ENCODE results near the gene PACSIN2.

PACSIN2 gene

GRCh38 chr22:42857845-42858481 is 157.0 kb downstream of the PACSIN2 start:
- DNase-seq (ENCODE audit: low read depth): no peak

DNA sequence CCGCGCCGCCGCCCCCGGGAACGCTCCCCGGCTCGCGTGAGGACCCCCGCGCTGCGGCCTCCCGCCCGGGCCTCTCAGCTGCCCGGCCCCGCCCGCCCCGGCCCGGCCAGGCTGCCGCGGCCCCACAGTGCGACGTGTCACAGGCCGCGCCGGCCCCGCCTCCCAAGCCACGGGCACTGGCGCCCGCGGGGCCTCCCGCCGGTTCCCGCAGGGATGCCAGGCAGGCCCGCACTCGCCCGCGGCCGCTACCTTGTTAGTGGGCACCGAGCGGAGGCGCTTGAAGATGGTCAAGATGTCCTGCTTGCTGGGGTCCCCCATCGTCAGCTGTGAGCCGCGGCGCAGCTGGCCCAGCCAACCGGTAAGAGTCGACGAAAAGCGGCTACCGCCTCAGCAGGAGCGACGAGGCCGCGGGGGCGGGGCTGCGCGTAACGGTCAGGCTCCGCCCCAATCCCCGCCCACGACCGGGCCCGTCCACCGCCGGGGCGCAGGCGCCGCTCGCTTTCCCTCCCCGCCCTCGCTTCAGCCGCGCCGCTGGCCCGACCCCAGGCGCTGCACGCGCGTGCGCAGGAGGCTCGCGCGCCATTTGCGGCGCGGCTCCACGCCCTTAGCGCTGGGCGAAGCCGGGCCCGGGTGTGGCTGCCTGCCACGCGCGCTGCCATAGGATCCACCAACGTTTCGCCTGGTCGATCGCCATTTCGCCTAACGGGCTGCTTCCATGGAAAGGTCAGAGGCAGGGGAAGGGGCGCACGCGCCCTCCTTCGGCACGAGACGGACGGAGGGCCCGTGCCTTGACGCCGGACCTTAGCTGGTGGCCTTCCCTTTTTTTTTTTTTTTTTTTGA is 157.9 kb downstream of the PACSIN2 start, which contains the start of gene ARFGAP3:
Gene ARFGAP3, minus strand, starts transcription at position 409 of the 840 bp plus-strand sequence. Its CDS starts 91 bp downstream, at position 318.
- DNase-seq (ENCODE audit: low read depth): peak; percentile 92

DNA sequence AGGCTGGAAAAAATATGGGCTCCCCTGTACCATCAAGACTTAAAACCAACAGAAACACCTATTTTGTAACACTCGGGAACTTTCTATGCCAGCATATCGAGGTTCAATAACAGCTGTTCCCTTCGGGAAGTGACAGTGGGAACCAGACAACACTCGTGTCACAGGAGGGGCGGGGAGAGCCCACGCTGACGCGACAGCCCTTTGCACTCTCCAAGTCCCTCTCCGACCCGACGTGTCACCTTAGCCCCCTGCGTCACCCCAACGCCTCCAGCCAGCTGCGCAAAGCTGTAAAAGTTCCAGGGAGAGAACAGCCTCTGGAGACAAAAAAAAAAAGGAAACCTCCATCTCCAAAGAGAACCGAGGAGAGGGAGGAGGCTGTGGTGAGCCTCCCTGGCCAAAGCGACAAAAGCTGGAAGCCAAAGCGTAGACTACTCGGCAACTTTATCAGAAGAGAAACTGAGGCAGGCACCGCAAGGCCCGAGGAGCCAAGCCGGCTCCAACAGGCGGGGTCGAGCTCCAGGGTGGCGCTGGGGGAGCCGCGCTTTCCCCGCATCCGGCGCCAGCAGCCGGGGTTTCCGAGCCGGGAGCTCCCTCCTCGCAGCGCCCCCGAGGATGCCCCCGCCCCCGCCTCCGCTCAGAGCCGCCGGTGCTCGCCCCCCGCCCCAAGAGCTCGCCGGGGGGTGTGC is 158.6 kb downstream of the PACSIN2 start:
- peak; percentile 26 for DNase-seq (ENCODE audit: low read depth)

DNA sequence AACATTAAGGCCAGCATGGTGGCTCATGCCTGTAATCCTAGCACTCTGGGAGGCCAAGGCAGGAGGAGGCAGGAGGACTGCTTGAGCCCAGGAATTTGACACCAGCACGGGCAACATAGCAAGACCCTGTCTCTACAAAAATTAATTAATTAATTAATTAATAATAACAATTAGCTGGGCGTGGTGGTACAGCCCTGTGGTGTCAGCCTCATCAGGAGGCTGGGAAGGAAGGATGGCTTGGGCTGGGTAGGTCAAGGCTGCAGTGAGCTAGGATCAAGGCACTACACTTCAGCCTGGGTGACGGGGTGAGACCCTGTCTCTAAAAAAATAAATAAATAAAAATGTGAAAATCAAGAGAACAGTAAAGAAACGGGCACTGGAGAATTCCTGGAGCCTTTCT is 159.2 kb downstream of the PACSIN2 start:
- DNase-seq (ENCODE audit: low read depth): no peak

DNA sequence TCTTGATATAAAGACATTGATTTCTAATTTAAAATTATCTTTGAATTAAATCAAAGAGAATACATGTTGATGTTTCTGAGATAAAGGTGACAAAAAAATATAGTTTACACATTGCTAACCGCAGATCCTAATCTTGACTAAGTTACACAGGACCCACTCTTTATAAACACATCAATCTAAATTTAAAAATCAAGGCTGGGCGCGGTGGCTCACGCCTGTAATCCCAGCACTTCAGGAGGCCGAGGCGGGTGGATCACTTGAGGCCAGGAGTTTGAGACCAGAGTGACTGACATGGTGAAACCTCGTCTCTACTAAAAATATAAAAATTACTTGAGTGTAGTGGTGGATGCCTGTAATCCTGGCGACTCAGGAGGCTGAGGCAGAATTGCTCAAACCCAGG is 159.7 kb downstream of the PACSIN2 start:
- no peak for DNase-seq (ENCODE audit: low read depth)

DNA sequence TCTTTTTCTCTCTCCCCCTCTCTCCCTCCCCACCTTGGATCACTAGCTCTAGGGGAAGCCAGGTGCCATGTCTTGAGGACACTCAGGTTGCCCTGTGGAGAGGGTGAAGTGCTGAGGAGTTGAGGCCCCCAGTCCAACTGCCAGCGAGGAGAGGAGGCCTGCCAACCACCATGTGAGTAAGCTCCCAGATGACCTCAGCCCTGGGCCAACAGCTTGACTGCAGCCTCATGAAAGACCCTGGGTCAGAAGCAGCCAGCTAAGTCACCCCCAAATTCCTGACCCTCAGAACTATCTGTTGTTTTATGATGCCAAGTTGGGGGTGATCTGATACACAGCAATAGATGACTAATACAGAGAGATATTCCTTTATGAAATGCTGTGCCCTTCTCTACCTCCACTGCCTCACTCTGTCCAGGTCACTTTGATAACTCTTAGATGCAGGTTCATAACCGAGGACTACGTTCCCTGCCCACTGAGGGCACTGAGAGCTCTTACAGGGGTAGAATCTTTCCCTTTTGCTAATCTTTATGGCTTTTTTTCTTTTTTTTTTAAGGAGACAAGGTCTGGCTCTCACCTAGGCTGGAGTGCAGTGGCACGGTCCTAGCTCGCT is 165.9 kb downstream of the PACSIN2 start:
- no peak for DNase-seq (ENCODE audit: low read depth)

GRCh38 chr22:42847110-42847509 is 167.8 kb downstream of the PACSIN2 start:
- no peak for DNase-seq (ENCODE audit: low read depth)

DNA sequence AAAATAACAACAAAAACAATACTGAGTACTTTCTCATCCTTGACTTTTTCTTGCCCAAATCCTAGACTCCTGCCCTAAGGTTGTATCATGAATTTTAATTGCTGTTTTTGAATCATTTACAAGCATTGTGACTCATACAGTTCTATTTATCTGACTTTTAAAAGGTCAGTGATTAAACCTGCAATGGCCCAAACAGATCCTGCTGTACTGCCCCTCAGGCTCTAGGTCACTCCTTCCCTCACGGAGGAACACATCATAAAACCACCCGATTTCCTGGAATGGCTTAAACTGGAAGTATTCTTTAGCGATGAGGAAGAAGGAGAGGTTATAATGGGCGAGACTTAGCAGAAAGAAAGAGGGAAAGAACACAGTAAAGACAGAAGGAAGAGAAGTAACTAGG is 170.2 kb downstream of the PACSIN2 start:
- peak; percentile 36 for DNase-seq (ENCODE audit: low read depth)

- DNase-seq (ENCODE audit: low read depth): no peak
These were observed 172.1 kb downstream of the PACSIN2 start for GRCh38 chr22:42842658-42843370.

- no peak for DNase-seq (ENCODE audit: low read depth)
These were observed 173.5 kb downstream of the PACSIN2 start for GRCh38 chr22:42841444-42841843.

DNA sequence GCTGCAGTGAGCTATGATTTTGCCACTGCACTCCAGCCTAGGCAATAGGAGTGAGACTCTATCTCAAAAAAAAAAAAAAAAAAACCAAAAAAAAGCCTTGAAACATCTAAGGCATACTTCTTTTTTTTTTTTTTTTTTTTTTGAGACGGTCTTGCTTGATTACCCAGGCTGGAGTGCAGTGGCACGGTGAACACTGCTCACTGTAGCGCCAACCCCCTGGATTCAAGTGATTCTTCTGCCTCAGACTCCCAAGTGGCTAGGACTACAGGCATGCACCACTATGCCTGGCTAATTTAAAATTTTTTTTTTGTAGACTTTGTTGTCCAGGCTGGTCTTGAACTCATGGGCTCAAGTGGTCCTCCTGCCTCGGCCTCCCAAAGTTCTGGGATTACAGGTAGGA is 177.4 kb downstream of the PACSIN2 start:
- no peak for DNase-seq (ENCODE audit: low read depth)

DNA sequence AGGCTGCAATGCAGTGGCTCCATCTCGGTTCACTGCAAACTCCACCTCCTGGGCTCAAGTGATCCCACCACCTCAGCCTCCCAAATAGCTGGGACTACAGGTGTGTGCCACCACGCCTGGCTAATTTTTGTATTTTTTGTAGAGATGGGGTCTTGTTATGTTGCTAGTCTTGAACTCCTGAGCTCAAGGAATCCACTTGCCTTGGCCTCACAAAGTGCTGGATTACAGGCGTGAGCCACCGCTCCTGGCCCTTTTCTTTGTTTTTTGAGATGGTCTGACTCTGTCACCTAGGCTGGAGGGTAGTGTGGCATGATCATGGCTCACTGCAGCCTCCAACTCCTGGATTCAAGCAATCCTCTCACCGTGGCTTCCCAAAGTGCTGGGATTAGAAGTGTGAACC is 178.9 kb downstream of the PACSIN2 start:
- no peak for DNase-seq (ENCODE audit: low read depth)

- DNase-seq (ENCODE audit: low read depth): no peak
These were observed 180.6 kb downstream of the PACSIN2 start for GRCh38 chr22:42834177-42834949.

DNA sequence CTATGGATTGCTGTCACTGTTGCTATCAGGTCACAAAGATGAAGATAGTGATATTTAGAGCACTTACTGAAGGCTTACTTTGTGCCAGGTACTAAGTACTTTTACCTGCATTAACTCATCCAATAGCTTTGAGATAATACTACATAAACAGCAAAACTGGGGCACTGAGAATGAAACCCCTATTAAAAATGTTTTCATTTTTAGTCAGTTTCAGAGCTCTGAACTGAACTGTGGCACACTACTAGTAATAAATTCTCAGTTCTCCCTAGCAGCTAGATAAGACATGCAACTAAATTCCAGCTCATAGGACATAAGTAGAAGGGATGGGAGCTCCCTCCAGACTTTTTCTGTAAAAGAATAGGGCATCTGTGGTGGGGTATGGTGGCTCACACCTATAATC is 181.8 kb downstream of the PACSIN2 start:
- DNase-seq (ENCODE audit: low read depth): no peak

DNA sequence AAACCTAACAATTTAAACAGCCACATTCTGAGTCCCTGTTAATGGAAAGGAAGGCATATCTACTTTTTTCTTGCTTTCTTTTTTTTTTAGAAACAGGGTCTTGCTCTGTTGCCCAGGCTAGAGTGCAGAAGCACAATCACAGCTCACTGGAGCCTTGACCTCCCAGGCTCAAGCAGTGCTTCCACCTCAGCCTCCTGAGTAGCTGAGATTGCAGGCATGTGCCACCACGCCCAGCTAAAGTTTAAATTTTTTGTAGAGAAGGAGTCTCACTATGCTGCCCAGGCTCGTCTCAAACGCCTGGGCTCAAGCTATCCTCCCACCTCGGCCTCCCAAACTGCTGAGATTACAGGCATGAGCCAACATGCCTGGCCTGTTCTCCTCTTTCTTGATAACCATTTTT is 183.2 kb downstream of the PACSIN2 start:
- no peak for DNase-seq (ENCODE audit: low read depth)

DNA sequence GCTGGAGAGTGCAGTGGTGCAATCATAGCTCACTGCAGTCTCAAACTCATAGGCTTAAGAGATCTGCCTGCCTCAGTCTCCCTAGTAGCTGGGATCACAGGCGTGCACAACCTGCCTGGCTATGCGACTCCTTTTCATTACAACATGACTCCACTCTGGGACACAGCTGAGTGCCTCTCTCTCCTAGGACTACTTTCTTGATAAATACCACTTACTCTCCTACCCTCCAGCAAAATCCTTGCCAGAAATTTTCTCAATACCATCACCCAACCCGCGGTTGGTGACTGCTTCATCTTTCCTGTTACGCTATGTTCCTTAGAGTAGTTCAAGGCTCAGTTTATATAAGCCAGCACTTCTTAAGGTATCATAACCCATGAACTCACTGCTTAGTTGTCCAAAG is 184.8 kb downstream of the PACSIN2 start:
- DNase-seq (ENCODE audit: low read depth): no peak

GRCh38 chr22:42829302-42829701 is 185.6 kb downstream of the PACSIN2 start:
- no peak for DNase-seq (ENCODE audit: low read depth)

DNA sequence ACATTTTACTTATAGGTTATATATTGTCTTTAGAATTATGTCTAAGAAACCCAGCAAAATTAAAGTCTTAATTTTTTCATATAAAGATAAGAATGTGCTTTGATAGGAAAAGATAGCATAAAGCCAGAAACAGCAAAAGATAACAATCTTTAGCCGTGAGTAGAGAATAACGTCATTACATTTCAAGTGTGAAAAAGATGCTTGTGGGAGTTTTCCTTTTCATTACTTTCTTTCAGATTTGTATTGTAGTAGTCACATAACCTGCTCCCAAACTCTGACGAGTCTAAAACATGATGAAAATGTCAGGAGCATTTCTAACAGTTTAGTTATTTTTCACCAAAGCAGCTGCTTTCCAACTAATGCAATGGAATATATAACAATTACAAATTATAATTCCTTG is 189.2 kb downstream of the PACSIN2 start:
- DNase-seq (ENCODE audit: low read depth): no peak

DNA sequence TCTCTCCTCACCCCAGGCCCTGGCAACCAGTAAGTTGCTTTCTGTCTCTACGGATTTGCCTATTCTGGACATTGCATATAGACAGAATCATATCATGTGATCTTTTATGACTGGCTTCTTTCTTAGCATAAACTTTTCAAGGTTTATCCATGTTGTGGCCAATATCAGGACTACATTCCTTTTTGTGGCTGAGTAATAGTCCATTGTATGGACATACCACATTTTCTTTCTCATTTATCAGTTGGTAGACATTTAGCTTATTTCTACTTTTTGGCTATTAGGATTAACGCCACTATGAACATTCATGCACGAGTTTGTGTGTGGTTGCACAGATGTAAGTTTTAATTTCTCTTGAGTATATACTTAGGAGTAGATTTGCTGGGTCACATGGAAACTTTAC is 193.6 kb downstream of the PACSIN2 start:
- no peak for DNase-seq (ENCODE audit: low read depth)

DNA sequence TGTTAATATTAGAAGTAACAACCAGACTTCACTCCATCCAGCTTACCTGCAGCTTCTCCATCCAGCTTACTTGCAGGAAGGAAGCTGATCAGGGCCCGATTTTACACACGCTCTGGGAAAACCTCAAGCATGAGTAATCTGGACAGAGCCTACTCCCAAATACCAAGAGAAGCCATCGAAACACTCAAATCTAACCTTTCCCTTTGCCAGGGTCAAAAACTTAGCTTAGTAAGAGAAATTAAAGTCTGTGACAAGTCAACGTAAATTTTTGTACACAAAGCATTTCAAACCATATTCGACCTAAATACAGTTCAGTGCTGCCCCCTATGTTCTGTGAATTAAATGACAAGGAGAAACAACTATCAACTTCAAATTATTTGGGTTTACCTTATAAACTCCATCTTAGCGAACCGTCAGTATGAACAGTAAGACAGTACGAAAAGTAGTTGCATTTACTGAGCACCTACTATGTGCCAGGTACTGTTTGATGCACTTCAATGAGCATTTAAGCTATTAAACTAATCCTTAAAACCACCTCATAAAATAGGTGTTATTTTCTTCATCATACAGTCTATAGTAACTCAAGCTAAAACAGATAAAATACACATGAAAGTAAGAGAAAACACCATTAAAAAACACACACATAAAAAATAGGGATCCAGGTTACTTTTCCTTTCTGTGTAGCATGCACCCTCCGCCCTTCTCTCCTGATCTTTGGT is 194.7 kb downstream of the PACSIN2 start:
- peak; percentile 80 for DNase-seq (ENCODE audit: low read depth)
